Subcutaneous adipose tissue (tissue), 4 donors: ENCODE measurements around the gene SPATS2. TPM values are rescaled to one million over a fixed set of nuclear protein-coding genes. Genes with fewer than 3 reads are reported as not detected.

Experiments used
- CTCF ChIP-seq: fragments of 450-650 bp; IDR thresholded peaks from one replicate; pipeline ENCODE4 v1.5.1; 2016; ENCODE audit warnings: low read depth, mild to moderate bottlenecking, control low read depth, antibody characterized with exemption, moderate library complexity
- total RNA-seq, 4 donors: library from RNA; depleted of rRNA; stranded (reverse); fragments of >200 nt; gene quantifications; one replicate each; pipeline ENCODE4 v1.1.0, GENCODE V29; 2016

Gene SPATS2
- total RNA-seq, 4 donors from 2014 or later = 10.1 to 19.5 (median 12.3) TPM

GRCh38 chr12:49483619-49484018 lies 116.4 kb downstream of the SPATS2 start:
- TF ChIP-seq CTCF = no peak

GRCh38 chr12:49487605-49488004 lies 120.3 kb downstream of the SPATS2 start:
- TF ChIP-seq CTCF = no peak

- TF ChIP-seq CTCF = no peak
Observed at GRCh38 chr12:49489154-49489553, 121.9 kb downstream of the SPATS2 start.

GRCh38 chr12:49489720-49490119 lies 122.5 kb downstream of the SPATS2 start:
- no peak for TF ChIP-seq CTCF

- no peak for TF ChIP-seq CTCF
Observed at GRCh38 chr12:49491823-49492222, 124.6 kb downstream of the SPATS2 start.

GRCh38 chr12:49493900-49494299 lies 126.6 kb downstream of the SPATS2 start:
- TF ChIP-seq CTCF = no peak

- TF ChIP-seq CTCF = no peak
Observed at GRCh38 chr12:49496417-49497360, 129.4 kb downstream of the SPATS2 start.
